Ishikawa (cell line): ENCODE data around the gene KCNQ4.

Source experiments
- CREB1 ChIP-seq: IDR thresholded peaks from 2 replicates; pipeline ENCODE4 v1.6.1; 2012; ENCODE audit warnings: low read depth
- EP300 ChIP-seq: IDR thresholded peaks from 2 replicates; pipeline ENCODE4 v1.6.1; 2012; ENCODE audit warnings: borderline replicate concordance
- TF ChIP-seq, protein P1 (sequence below): IDR thresholded peaks from 2 replicates; pipeline ENCODE4 v1.6.1; 2012; ENCODE audit warnings: low read depth, mild to moderate bottlenecking

DNA sequence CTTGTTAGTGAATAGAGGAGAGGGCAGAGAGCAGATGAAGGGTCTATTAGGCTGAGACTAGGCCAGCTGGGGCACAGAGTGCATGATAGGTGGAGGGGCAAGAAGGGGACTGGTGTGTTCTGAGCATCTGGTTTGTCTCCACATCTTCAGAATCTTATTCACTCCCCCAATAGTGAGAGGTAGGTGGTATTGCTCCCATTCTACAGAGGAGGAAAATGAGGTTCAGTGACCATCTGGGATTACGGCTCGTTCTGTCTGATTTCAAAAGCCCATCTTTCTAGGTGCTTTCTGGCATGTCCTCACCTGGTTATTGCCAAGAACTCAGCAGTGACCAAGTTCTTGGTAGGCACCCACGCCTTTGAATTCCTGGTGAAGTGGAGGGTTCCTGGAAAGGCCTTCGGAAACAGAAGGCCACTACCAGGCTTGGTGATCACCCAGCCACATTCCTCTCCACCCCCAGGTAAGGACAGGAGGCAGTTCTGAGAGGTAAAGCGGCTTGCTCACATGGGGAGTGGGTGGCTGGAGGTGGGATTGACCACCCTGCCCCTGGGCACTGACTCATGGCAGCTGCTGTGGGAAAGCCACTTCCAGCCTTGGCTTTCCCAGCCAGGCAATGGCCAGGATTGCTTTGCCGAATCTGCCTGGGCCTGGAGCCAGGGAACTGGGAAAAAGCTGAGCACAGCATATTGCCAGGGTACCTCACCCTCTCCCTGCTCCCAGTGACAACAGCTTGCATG lies 97.4 kb downstream of the KCNQ4 start:
- TF ChIP-seq EP300: no peak
- no peak for TF ChIP-seq CREB1
- TF ChIP-seq, protein P1, sequence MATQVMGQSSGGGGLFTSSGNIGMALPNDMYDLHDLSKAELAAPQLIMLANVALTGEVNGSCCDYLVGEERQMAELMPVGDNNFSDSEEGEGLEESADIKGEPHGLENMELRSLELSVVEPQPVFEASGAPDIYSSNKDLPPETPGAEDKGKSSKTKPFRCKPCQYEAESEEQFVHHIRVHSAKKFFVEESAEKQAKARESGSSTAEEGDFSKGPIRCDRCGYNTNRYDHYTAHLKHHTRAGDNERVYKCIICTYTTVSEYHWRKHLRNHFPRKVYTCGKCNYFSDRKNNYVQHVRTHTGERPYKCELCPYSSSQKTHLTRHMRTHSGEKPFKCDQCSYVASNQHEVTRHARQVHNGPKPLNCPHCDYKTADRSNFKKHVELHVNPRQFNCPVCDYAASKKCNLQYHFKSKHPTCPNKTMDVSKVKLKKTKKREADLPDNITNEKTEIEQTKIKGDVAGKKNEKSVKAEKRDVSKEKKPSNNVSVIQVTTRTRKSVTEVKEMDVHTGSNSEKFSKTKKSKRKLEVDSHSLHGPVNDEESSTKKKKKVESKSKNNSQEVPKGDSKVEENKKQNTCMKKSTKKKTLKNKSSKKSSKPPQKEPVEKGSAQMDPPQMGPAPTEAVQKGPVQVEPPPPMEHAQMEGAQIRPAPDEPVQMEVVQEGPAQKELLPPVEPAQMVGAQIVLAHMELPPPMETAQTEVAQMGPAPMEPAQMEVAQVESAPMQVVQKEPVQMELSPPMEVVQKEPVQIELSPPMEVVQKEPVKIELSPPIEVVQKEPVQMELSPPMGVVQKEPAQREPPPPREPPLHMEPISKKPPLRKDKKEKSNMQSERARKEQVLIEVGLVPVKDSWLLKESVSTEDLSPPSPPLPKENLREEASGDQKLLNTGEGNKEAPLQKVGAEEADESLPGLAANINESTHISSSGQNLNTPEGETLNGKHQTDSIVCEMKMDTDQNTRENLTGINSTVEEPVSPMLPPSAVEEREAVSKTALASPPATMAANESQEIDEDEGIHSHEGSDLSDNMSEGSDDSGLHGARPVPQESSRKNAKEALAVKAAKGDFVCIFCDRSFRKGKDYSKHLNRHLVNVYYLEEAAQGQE: no peak
